GM21619 (cell line): Measurements from ENCODE around the gene CYP2W1.
A peak's percentile ranks its signal among the peaks of the same experiment; 100 is the strongest.

ENCODE experiments used
- ATAC-seq: cut with Tn5 transposase; IDR thresholded peaks from one replicate; pipeline ENCODE4 v1.9.1; 2021; ENCODE audit not compliant: unreplicated experiment

CYP2W1 gene

GRCh38 chr7:979886-980571, 3.0 kb upstream of the CYP2W1 start:
- no peak for ATAC-seq

DNA sequence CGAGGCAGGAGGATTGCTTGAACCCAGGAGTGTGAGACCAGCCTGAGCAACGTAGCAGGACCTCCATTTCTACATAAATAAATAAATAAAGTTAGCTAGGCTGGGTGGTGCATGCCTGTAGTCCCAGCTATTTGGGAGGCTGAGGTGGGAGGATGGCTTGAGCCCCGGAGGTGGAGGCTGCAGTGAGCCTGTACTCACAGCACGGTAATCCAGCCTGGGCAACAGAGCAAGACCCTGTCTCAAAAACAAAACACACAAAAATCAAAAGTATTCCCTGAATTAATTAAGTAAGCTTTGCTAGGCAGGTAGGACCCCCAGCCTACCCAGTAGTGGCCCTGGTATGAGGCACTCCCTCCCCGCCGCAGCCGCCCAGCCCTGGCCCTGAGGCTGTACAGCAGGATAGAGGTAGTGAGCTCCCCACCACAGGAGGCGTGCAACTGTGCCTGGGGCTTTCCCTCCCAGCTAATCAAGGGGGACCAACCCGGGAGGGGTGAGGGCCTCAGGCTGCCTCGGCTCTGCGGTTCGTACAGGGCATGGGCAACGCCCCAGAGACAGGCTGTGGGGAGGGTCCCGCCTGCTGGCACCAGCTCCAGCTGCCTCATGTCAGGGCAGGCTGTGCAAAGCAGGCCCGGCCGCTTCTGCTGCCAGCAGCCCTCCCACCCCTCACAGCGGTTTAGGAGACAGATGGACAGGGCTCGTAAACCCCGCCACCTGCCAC, 1.0 kb upstream of the CYP2W1 start:
- no peak for ATAC-seq

GRCh38 chr7:982511-983003, 424 bp upstream of the CYP2W1 start:
- ATAC-seq, result no peak

GRCh38 chr7:983616-984071, 663 bp downstream of the CYP2W1 start:
- ATAC-seq, result no peak

DNA sequence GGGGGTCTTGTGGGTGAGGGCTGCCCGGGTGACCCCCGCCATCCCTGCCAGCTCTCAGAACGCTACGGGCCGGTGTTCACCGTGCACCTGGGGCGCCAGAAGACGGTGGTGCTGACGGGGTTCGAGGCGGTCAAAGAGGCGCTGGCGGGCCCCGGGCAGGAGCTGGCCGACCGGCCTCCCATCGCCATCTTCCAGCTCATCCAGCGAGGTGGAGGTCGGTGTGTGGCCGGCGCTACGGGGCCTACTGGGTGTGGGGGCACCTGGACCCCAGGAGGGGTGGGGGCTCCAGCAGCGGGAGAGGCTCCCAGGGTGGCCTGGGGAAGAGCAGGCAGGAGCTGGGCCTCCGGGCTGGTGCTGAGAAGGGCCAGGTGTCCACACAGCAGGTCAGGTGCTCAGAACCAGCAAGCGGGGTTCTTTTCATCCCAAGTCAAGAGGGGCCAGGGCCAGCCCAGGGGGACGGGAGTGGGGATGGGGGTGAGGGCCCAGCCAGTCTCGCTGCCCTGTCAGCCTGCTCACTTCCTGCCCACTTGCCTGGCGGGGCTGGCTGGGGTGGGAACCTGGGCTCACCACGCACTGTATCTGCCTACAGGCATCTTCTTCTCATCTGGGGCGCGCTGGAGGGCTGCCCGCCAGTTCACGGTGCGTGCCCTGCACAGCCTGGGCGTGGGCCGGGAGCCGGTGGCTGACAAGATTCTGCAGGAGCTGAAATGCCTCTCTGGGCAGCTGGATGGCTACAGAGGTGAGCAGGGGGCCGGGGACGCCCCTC, 1.6 kb downstream of the CYP2W1 start:
- no peak for ATAC-seq

GRCh38 chr7:985127-985416, 2.1 kb downstream of the CYP2W1 start:
- ATAC-seq, result no peak

DNA sequence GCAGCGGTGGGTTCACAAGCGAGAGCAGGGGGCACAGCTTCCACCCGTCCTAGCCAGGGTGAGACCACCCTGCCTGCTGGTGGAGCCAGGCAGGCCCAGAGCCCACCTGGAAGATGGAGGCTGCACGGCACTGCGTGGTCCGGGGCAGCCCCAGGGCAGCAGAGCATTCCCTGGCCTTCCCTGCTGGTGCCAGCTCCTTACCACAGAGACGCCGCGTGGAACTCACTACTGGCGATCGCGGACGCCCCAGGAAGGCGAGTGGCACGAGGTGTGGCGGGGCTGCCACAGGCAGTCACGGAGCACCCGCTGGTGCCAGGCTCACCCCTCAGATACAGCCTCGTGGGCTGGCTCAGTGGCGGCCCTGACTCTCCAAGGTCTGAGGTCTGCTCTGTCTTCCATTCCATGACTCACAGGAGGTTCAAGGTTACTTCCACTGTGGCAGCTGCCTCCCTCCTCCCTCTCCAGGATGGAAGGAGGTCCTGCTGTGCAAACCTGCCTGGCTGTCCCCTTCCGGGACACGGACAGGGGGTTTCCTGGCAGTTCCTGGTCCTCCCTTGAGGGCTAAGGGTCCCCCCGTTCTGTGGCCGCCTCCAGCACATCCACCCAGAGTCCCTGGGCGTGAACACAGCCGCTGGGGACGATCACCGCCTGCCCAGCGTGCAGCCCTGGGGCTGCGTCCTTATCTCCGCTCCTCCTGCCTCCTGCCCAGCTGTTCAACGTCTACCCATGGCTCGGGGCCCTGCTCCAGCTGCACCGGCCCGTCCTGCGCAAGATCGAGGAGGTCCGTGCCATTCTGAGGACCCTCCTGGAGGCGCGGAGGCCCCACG, 3.1 kb downstream of the CYP2W1 start:
- ATAC-seq, result no peak

DNA sequence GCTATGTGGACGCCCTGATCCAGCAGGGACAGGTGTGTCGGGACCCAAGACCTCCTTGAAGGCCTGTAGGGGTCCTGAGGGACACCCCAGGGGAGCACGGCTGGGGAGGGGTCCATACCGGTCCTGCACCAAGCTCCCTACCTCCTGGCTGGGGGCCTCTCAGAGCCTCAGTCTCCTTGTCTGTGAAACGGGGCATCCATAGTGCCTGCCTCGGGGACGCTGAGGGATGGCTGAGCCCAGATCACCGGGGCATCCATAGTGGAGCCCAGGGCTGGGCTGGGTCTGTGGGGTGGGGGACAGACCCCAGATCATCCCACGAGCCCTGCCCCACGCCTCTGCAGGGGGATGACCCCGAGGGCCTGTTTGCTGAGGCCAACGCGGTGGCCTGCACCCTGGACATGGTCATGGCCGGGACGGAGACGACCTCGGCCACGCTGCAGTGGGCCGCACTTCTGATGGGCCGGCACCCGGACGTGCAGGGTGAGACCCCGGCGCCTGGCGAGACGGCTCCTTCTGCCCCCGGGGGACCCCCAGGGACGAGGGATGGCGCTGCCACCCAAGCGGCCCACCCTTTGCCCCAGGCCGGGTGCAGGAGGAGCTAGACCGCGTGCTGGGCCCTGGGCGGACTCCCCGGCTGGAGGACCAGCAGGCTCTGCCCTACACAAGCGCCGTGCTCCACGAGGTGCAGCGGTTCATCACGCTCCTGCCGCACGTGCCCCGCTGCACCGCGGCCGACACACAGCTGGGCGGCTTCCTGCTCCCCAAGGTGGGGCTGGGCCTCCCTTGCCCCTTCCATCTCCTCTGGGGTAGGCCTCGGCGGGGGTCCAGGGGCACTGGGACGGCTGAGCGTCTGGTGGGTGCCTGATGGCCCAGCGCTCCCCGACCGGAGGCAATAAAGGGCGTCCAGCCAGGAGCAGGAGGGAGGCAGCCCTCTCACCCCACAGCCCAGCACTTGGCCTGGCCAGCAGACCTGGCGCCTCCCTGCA, 4.1 kb downstream of the CYP2W1 start:
- no peak for ATAC-seq

GRCh38 chr7:987909-988308, 4.9 kb downstream of the CYP2W1 start:
- no peak for ATAC-seq

GRCh38 chr7:988426-988911, 5.5 kb downstream of the CYP2W1 start:
- ATAC-seq, result no peak

DNA sequence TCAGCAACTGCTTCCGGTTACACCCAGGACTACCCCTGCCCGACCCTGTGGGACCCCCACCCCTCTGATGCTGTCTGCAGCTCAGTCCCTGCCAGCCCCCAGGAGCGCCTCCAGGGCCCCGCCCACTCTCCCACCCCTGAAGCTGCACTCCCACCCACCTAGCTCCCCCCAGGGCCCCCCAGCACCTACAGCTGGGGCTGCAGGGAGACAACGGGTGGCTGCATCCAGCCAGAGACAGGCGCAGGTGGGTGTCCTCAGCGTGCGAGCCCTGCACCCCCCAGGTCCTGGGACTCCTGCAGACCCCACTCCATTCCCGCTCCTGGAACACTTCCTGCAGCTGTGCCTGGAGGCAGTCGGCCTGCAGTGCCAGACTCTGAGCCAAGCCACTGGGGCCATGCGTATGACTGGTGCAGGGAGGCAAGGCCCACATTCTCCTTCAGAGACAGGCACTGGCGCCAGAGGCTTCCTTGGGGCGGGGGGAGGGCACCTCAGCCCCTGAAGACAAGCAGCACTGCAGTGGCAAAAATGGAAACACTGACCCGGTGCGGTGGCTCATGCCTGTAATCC, 6.1 kb downstream of the CYP2W1 start:
- no peak for ATAC-seq

- no peak for ATAC-seq
Observed at GRCh38 chr7:990352-990932, 7.5 kb downstream of the CYP2W1 start.

GRCh38 chr7:990933-991728, 8.2 kb downstream of the CYP2W1 start:
- no peak for ATAC-seq

DNA sequence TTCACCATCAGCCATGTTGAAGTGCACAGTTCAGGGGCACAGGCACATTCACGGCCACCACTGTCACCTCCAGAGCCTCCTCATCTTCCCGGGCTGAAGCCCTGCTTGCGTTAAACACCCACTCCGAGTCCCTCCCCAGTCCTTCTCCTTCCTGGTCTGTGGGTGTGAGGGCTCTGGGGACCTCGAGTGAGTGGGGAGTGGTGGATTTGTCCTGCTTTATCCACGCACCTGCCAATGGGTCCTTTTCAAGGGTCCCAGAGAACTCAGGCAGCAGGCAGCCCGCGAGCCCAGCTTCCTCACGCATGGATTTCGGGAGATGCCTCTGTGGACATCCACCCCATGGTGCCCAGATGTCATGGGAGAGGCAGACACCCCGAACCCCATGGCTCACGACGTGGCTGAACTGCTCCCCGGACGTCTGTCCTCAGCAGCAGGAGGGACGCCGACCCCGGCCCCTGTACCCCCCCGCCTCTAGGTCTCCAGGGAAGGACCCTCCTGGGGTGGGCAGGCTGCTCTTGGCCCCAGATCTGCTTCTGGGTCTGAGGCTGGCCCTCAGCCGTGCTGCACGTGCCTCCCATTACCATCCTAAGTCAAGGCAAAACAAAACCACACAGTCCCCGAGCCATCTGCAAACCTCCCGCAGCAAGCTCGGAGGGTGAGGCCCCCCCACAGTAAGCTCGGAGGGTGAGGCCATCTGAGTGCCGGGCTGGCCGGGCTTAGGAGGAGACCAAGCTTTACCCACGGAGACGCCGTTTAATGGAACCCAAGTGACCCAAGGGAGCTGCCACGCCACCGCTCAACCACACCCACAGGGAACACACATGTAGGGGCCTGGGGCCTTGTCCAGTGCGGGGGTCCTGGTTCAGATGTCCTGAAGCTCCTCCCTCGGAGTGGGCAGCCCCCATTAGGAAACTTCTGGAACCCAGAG, 9.0 kb downstream of the CYP2W1 start:
- ATAC-seq, result no peak

- peak; percentile 76 for ATAC-seq
Observed at GRCh38 chr7:992709-993607, 10.0 kb downstream of the CYP2W1 start.
